Small intestine (tissue), 7 donors: ENCODE measurements around the gene PDZK1IP1. TPM values are rescaled to one million over a fixed set of nuclear protein-coding genes. Genes with fewer than 3 reads are reported as not detected.
A peak's percentile ranks its signal among the peaks of the same experiment; 100 is the strongest.

ENCODE experiments used
- DNase-seq, 2 donors: peaks; one replicate each; pipeline versions ENCODE4 v3.0.0 to v3.0.0-alpha.2; 2013
- FAIRE-seq: peaks from 2 replicates; lab custom pipeline; 2012; peaks lifted over from hg19 to GRCh38; lab: Jason Lieb, UNC
- H3K27ac ChIP-seq, 3 donors: one replicate each; pipeline ENCODE4 v1.5.1; 2013; ENCODE audit warnings: low read length in 2 of 3, mild to moderate bottlenecking in 2 of 3, control low read depth in 1 of 3, inconsistent platforms in 1 of 3, low read depth in 1 of 3, moderate library complexity in 1 of 3
- H3K27me3 ChIP-seq, 3 donors: one replicate each; pipeline ENCODE4 v1.6.1; 2013; ENCODE audit warnings: low read length in 3 of 3, inconsistent platforms in 1 of 3; ENCODE audit not compliant: control insufficient read depth in 3 of 3, insufficient read depth in 3 of 3
- H3K36me3 ChIP-seq, 3 donors: one replicate each; pipeline ENCODE4 v1.6.1; 2013; ENCODE audit warnings: low read length in 3 of 3, inconsistent platforms in 1 of 3, low read depth in 1 of 3, mild to moderate bottlenecking in 1 of 3, moderate library complexity in 1 of 3; ENCODE audit not compliant: control insufficient read depth in 3 of 3, insufficient read depth in 2 of 3
- H3K4me1 ChIP-seq, 3 donors: one replicate each; pipeline ENCODE4 v1.6.1; 2013; ENCODE audit warnings: low read length in 2 of 3, inconsistent platforms in 1 of 3, low read depth in 1 of 3, mild to moderate bottlenecking in 1 of 3, moderate library complexity in 1 of 3; ENCODE audit not compliant: control insufficient read depth in 3 of 3, insufficient read depth in 2 of 3
- H3K4me3 ChIP-seq, 3 donors: one replicate each; pipeline ENCODE4 v1.5.1; 2013; ENCODE audit warnings: low read length in 3 of 3, control low read depth in 1 of 3, inconsistent platforms in 1 of 3, low read depth in 1 of 3, mild to moderate bottlenecking in 1 of 3, moderate library complexity in 1 of 3
- H3K9me3 ChIP-seq, 2 donors: one replicate each; pipeline ENCODE4 v1.6.1; 2013; ENCODE audit warnings: low read depth in 1 of 2, low read length in 1 of 2; ENCODE audit not compliant: control insufficient read depth in 2 of 2, insufficient read depth in 1 of 2
- WGBS, 3 donors: extraction: QIAGEN DNeasy Blood & Tissue Kit; methylation state at CpG; one replicate each; pipeline ENCODE4 v1.1.7; 2013; 5-methylcytosine and 5-hydroxymethylcytosine counted together
- polyA plus RNA-seq, 4 donors: library from polyadenylated mRNA; stranded (reverse) in 3 of 4; unstranded in 1 of 4; fragments of 200-250 nt in 3 of 4; fragments of 120-200 nt in 1 of 4; gene quantifications; one replicate each; pipeline versions ENCODE4 v1.2.1 to v1.2.3, GENCODE V29; 2013
- donor health status: healthy with polysubstance abuse.
- donor health status: control.
- donor health status: control.
- donor health status: Bipolar disorder and iron deficiency.
- donor health status: healthy.

Gene PDZK1IP1
- polyA plus RNA-seq, 4 donors, result 5.1 to 134 (median 14.0) TPM

DNA sequence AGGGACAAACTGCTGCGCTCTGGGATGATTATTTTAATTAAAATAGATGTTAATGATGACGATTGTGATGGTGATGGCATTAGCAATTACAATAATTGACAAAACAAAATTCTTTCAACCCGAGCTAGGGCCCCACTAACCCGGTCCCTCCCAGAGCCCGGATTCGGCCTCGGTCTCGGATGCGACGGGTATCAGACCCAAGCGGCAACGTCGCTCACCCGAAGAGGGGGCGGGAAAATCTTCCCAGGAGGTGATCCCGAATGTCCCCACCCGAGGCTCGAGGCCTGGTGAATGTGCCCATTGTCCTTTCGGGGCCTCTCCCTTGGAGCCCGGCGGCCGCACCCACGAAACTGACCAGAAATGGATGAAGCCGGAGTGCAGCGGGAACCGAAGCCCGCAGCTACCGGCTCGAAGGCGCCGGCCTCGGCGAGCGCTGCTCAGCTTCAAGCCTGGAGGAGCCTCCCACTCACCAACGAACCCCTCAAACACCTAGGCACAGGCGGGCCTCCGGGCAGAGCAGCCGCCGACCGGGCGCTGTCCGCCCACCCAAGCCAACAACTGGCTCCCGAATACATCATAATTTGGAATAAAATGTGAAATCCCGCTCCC lies 41.0 kb upstream of the PDZK1IP1 start:
- Histone ChIP-seq H3K9me3 (no peaks in the 10 kb centered on the region), H3K27ac (peak overlapping the region in 1 of 3 donors; percentile 64), H3K4me3 (peak overlapping the region in 2 of 3 donors; percentile 8 to 11), H3K36me3 (no peaks in the 10 kb centered on the region), H3K4me1 (peaks cover 0 to 17% (median 6%) of the 10 kb centered on the region in 3 donors), H3K27me3 (peaks cover 0 to 100% (median 70%) of the 10 kb centered on the region in 3 donors)
- DNase-seq (peak in 1 of 2 donors; percentile 52), FAIRE-seq (no peak)
- 3 to 9% (median 5%) methylated on average over 44 of the region's 44 CpGs for WGBS, 3 donors

- H3K4me1 ChIP-seq, result peaks cover 0 to 17% (median 10%) of the 10 kb centered on the region in 3 donors
- H3K4me3 ChIP-seq, result no peak overlapping the region
- 10 to 14% (median 10%) methylated on average over 23 of the region's 23 CpGs for WGBS, 3 donors
- no peaks in the 10 kb centered on the region for H3K9me3 ChIP-seq
- H3K36me3 ChIP-seq, result no peaks in the 10 kb centered on the region
- DNase-seq, result peak in 1 of 2 donors; percentile 41
- H3K27me3 ChIP-seq, result peaks cover 0 to 96% (median 72%) of the 10 kb centered on the region in 3 donors
- peak overlapping the region in 1 of 3 donors; percentile 64 for H3K27ac ChIP-seq
- no peak for FAIRE-seq
Measured at GRCh38 chr1:47229886-47230691, 40.3 kb upstream of the PDZK1IP1 start.

GRCh38 chr1:47229031-47229885 lies 39.4 kb upstream of the PDZK1IP1 start:
- DNase-seq (peak in 1 of 2 donors; percentile 42), FAIRE-seq (no peak)
- H3K27ac ChIP-seq, result peak overlapping the region in 1 of 3 donors; percentile 48
- peaks cover 0 to 97% (median 77%) of the 10 kb centered on the region in 3 donors for H3K27me3 ChIP-seq
- peaks cover 0 to 17% (median 10%) of the 10 kb centered on the region in 3 donors for H3K4me1 ChIP-seq
- WGBS, 3 donors, result 16 to 22% (median 18%) methylated on average over 32 to 35 of the region's 35 CpGs
- H3K36me3 ChIP-seq, result no peaks in the 10 kb centered on the region
- no peak overlapping the region for H3K4me3 ChIP-seq
- H3K9me3 ChIP-seq, result no peaks in the 10 kb centered on the region

- H3K4me1 ChIP-seq, result peaks cover 0 to 17% (median 10%) of the 10 kb centered on the region in 3 donors
- H3K9me3 ChIP-seq, result no peaks in the 10 kb centered on the region
- H3K27me3 ChIP-seq, result peaks cover 0 to 97% (median 79%) of the 10 kb centered on the region in 3 donors
- FAIRE-seq (no peak), DNase-seq (no peak)
- no peaks in the 10 kb centered on the region for H3K36me3 ChIP-seq
- WGBS, 3 donors, result 55 to 77% (median 71%) methylated on average over 12 of the region's 12 CpGs
- no peak overlapping the region for H3K4me3 ChIP-seq
- H3K27ac ChIP-seq, result peak overlapping the region in 1 of 3 donors; percentile 48
Measured at GRCh38 chr1:47228644-47229030, 38.8 kb upstream of the PDZK1IP1 start.

DNA sequence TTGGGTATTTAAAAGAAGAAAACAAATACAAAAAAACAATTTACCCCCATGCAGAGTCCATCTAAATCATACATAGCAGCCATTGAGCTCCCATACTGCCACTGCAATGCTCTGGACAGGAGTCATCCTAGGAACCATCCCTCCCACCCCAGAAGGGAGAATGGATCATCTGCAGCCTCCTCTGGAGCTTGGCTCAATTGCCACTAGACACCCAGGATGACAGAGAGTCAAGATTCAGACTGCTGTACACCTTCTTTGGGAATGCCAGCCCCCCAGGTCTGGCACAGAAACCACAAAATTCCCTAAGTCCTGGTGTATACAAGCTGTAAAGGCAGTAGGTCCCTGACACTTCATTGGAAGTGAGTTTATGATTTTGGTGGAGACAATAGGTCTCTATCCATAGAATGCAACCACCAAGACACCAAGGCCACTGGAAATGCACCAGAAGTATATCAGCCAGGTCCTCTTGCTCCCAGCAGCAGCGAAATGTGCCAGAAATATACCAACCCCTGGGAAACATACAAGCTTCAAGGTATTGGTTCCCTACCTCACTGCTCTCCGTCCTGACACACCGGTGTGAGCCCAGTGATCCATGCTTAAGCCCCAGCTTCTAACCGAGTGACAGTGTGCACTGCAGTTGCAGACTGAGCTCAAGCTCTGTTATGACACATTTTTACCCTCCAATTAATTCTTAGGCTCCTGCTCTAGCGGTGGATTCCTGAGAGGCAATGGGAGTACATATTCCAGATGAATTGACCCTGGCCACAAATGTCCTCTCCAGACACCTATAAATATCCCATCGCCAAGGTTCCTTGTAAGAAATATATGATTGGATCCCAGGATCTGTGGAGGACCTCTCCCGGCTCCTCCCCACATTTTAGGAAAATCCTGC lies 37.8 kb upstream of the PDZK1IP1 start:
- WGBS, 3 donors, result 51 to 77% (median 56%) methylated on average over 7 of the region's 7 CpGs
- no peak for FAIRE-seq
- no peak for DNase-seq
- H3K36me3 ChIP-seq, result no peaks in the 10 kb centered on the region
- H3K9me3 ChIP-seq, result no peaks in the 10 kb centered on the region
- H3K27ac ChIP-seq, result no peak overlapping the region
- peaks cover 0 to 17% (median 10%) of the 10 kb centered on the region in 3 donors for H3K4me1 ChIP-seq
- H3K4me3 ChIP-seq, result no peak overlapping the region
- H3K27me3 ChIP-seq, result peaks cover 0 to 97% (median 80%) of the 10 kb centered on the region in 3 donors

- no peak for FAIRE-seq
- no peak overlapping the region for H3K27ac ChIP-seq
- no peak overlapping the region for H3K4me3 ChIP-seq
- H3K27me3 ChIP-seq, result peaks cover 0 to 96% (median 77%) of the 10 kb centered on the region in 3 donors
- H3K9me3 ChIP-seq, result no peaks in the 10 kb centered on the region
- 48 to 57% (median 54%) methylated on average over 4 of the region's 4 CpGs for WGBS, 3 donors
- no peaks in the 10 kb centered on the region for H3K36me3 ChIP-seq
- H3K4me1 ChIP-seq, result peaks cover 0 to 16% (median 10%) of the 10 kb centered on the region in 3 donors
- DNase-seq, result no peak
Measured at GRCh38 chr1:47226839-47227215, 37.0 kb upstream of the PDZK1IP1 start.

DNA sequence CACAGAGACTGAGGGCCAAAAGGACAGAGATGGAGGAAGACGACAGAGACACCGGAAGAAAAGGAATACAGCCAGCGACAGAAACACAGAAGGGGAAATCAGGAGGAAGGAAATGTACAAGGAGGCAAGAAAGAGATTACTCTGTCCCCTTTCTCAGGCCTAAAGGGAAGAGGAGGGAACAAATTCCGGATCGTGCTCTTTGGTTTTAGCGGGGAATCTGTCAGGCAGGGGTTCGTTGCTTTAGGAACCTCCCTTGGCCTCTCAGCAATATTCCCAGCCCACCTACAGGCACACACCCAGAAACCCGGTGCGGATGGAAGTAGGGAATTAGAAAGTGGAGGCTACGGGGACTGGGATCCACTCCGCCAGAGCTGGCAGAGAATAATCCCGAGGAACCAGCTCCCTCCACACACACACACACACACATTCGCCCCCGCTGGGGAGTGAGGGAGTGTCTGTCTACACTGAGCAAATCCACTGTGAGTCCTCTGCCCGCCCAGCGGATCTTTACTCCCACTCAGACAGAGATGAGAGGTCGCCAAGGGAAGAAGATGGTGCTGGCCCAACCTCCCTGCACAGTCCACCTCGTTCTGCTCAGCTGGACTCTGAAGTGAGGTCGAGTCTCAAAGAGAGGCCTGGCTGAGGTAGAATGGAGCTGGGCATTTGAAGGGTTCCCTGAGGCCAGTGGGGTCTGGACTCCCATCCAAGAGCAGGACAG lies 36.4 kb upstream of the PDZK1IP1 start:
- Histone ChIP-seq H3K9me3 (no peaks in the 10 kb centered on the region), H3K27ac (peak overlapping the region in 1 of 3 donors; percentile 2), H3K27me3 (peaks cover 0 to 96% (median 74%) of the 10 kb centered on the region in 3 donors), H3K4me1 (peaks cover 0 to 11% (median 10%) of the 10 kb centered on the region in 3 donors), H3K36me3 (no peaks in the 10 kb centered on the region), H3K4me3 (no peak overlapping the region)
- FAIRE-seq (no peak), DNase-seq (no peak)
- WGBS, 3 donors, result 12 to 21% (median 16%) methylated on average over 19 of the region's 19 CpGs
